Erythroblast (primary cell): ENCODE data around the gene MATR3.

ENCODE experiments used
- GATA1 ChIP-seq: IDR thresholded peaks from 2 replicates; pipeline ENCODE4 v1.6.1; 2011; ENCODE audit warnings: low read depth, mild to moderate bottlenecking, control low read depth, low read length, moderate library complexity
- POLR2A ChIP-seq: IDR thresholded peaks from 2 replicates; pipeline ENCODE4 v1.6.1; 2011; ENCODE audit warnings: mild to moderate bottlenecking, low read length

- TF ChIP-seq POLR2A (no peak), GATA1 (no peak)
These were observed 41.7 kb upstream of the MATR3 start for GRCh38 chr5:139251695-139252288.
